ENCODE results near the gene RAB20.

Gene RAB20

DNA sequence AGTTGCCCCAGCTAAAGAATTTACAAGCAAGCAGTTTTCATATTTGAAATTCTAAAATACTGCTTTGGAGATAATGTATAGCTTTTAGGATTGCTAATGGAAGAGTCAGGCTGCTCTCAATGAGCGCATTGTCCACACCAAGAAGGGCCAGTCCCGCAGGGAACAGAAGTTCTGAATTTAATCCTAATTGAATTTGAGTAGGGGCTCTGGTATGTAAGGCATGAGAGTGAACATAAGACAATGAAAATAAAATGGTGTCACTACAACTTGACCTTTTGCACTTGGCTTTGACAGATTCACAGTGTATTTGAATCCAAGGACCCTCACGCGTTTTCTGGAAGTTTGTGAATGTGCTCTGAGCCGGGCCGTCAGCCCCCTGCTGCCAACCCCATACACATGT lies 32.6 kb downstream of the RAB20 start:
- no peak for DNase-seq (ENCODE audit: low spot score)

DNA sequence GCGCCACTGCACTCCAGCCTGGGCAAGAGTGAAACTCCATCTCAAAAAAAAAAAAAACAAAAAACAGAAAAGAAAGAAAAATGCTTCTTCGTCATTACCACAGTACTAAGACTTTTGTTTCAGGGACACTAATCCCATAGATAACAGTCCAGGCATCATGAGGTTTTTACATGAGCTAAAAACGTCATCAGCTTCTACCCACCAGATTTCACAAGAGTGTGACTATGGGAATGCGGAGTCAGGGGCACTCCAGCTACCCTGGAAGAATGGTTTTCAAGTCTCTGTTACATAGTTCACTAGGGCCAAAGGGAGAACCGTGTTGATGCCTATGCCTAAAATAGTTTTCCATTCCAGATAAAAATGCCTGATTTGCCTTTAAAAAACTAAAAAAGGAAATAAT lies 33.2 kb downstream of the RAB20 start:
- no peak for DNase-seq (ENCODE audit: low spot score)

DNA sequence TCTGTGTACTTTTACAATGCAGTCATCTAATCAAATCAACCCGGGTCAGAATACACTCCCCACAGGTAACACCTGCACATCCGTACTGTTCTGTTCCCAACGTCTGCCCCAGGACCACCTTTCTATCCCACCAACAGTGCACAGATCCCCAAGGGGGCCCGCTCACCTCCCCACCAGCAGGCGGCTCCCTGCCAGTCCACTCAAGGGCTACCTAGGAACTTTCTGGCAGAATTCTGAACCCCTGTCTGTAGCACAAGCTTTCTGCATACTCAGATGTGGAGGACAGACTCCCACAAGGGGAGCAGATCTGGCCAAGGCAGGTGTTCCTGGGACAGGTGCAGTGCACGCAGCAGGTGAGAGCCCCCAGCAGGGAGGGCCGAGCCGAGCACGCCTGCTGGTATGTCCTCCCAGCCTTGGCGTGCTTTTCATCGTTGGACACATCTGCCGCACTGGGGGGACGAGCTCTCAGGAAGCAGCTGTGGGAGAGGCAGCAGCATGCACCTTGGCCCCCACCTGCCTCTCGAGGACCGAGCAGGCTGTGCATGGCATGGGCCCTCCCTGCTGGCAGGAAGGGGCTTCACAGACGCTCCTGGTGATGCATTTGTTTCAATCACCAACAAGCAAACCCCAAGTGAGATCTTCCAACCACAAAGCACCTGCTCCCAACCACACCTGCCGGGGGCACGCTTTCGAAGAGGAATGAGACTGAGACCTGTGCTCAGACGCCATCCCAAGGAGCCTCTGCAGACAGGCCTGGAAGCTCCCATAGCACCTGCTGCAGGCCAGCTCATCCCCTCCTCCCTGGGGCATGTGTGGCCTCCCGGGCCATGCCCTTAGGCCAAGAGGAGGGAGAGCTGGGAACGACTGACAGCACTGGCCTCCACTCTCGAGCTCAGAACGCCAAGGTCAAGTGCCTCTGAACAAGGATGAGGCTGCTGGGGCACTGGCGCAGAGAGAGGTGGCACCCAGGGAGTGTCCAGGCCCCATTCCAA lies 35.9 kb downstream of the RAB20 start:
- DNase-seq (ENCODE audit: low spot score), result no peak

DNA sequence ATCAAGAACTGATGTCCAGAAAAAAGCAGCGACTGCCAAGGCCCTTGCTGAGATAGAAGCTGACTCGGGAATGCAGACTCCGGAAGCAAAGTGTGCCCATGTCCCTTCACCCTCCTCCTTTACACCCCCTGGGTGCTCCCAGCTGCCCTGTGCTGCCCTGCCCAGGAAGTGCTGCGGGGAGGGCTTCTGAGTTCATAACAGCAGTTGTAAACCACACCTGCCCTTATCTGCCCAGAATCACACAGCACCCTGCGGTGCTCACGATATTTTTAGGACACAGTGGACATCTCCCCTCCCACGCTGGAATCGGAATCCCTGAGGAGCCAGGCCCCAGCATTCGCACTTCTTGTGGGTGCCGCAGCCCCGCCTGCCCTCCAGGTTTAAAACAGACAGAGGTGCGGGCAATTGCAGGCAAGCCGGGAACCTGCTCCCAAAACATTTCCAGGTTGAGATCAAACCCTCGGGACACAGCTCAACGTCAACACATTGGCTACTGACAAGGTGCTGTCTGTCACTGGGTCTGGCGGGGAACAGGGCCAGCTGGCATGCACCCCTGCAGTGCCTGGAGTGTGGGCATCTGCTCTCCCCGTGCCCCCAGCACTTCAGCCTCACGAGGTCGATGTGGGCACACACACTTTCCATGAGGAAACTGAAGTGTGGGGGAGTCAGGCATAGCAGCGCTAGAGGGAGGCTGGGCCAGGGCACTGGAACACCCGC lies 36.8 kb downstream of the RAB20 start:
- DNase-seq (ENCODE audit: low spot score), result no peak

DNA sequence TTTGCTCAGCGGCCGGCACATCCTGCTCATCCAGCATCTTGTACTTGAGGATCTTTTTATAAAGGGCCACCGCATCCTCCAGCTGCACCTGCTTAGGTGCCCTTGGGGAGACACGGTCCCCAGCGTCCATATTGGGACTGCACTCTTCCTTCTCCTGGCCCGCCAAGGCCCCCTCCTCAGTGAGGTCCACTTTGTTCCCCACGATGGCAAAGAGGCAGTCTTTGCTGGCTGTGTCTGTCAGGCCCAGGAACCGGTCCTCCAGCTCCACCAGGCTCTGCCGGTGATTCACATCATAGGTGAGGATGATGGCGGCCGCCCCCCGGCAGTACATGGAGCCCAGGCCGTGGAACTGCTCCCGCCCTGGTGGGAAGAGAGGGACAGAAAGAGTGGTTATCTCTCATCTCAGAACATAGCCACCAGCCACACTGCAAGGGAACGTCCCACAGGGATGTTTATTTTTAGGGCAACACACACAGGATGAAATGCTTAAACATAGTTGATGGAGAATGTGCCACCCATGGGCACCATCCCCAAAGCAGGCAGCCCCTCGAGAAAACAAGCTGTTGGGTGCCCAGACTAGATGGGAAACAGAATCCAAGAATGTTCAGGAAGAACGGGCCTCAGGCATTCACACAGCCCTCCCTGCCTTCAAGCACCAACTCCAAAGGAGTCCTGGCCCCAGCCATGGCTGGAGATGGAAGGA lies 37.5 kb downstream of the RAB20 start:
- no peak for DNase-seq (ENCODE audit: low spot score)

DNA sequence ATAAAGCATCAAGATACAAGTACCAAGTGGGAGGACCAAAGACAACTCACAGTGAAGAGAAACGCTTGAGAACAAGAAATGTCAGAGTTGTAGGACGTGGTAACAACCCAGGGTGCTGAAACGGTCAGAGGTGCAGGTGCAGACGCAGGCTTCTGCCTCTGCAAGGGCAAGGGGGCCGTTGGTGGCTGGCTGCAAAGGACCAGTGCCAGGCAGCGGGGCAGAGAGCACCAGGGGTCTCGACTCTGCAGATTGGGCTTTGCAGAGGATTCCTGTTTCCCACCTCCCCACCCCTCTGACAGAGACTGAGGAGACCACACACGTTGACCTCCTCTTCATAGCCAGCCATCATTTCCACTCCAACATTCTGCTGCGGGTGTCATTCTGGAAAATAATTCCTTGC lies 38.3 kb downstream of the RAB20 start:
- DNase-seq (ENCODE audit: low spot score), result no peak

DNA sequence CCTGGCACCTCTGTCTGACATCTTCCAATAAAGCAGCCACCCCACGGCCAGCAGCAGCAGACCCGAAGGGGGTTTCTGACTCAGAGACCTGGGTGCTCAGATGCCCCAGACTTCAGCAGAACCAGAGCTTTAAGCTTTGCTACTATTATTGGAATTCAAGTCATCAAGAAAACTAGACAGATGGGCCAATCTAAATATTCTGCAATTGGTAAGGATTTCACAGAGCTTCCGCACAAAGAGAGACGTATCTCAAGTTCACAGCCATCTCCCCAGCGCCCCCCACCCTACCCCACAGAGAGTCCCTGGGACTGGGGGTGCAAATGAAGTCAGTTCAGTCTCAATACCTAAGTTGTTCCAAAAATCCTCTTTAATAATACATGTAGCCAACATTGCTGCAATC lies 38.8 kb downstream of the RAB20 start:
- no peak for DNase-seq (ENCODE audit: low spot score)

DNA sequence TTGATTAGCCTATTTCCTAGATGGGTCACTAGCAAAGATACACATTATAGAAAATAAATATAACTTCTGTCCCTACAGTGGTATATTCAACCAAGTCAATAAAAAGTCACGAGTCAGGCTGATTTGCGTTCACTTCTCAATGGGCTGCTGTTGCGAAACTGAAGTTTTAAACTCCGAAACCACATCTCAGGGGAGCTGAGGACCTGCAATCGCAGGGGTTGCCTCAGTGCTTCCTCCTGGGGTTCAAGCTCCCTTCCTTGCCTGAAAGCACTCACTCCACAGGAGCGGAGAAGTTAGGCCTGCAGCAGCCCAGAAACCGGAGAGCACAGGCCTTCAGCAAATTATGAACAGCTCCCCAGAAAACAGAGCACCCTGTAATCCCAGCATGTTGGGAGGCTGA lies 39.6 kb downstream of the RAB20 start:
- no peak for DNase-seq (ENCODE audit: low spot score)

DNA sequence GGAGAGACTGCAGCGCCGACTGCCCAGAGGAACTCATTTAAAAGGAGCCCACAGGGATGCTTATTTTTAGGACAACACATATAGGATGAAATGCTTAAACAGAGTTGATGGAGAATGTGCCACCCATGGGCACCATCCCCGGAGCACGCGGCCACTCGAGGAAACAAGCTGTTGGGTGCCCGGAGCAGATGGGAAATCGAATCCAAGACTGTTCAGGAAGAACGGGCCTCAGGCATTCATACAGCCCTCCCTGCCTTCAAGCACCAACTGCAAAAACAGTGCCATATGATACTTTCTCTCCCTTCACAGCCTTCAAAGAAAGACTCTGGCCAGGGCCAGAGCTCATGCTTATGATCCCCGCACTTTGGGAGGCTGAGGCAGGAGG lies 40.2 kb downstream of the RAB20 start:
- no peak for DNase-seq (ENCODE audit: low spot score)

DNA sequence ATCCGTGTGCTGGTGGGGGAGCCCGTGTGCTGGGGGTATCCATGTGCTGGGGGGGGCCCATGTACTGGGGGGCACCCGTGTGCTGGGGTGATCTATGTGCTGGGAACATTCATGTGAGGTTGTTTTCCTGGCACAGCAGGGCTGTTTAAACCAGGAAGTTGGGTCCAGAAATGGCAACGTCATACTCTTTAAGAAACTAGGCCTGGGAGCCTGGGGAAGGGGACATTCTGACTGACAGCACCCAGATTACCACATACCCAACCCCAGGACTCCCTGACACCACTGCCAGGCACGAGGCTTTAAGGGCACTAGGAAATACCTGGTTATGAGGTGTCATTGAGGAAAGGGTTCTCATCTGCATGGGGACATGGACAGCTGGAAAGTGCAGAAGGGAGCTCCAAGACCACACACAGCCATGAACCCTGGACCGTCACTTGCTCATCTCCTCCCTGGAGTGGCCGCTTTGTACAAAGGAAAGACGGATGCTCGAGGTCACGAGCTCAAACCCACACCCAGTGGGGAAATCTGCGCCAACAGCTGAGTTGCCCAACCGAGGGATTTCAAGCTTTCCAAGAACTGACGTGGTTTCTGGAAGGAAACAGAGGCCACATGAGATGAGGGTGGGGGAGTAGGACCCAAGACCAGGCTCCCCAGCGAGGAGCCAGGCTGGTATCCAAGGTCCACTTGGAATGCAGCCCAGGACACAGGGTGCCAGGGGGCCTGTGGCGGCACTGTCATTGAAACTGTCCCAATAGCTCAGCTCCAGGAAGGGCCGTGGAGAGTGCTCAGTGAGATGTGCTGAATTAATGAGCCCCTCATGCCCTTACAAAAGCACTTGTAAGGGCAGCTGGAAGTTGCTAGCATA lies 40.9 kb downstream of the RAB20 start:
- DNase-seq (ENCODE audit: low spot score), result no peak

DNA sequence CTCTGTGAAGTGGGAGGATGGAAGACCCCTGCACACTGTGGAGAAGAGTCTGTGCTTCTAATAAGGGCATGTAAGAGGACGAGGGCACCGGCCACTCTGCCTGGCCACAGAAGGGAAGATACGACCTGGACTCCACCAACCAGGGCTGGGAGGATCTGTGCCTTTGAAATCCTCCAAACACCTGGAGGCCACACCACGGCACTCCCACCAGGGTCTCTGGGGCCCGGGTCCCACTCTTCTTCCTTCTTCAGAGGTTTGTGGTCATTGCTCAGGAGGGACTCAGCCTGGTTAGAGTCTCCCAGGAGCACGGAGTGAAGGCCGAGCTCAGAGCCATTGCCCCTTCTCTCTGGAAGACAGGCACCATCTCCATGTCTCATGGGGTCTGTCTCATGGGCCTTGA lies 42.0 kb downstream of the RAB20 start:
- DNase-seq (ENCODE audit: low spot score), result no peak

DNA sequence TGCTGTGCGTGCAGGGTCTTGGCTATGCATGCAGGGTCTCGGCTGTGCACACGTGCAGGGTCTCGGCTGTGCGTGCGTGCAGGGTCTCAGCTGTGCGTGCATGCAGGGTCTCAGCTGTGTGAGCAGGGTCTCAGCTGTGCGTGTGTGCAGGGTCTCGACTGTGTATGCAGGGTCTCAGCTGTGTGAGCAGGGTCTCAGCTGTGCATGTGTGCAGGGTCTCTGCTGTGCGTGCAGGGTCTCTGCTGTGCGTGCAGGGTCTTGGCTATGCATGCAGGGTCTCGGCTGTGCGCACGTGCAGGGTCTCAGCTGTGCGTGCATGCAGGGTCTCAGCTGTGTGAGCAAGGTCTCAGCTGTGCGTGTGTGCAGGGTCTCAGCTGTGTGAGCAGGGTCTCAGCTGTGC lies 42.5 kb downstream of the RAB20 start:
- no peak for DNase-seq (ENCODE audit: low spot score)

DNA sequence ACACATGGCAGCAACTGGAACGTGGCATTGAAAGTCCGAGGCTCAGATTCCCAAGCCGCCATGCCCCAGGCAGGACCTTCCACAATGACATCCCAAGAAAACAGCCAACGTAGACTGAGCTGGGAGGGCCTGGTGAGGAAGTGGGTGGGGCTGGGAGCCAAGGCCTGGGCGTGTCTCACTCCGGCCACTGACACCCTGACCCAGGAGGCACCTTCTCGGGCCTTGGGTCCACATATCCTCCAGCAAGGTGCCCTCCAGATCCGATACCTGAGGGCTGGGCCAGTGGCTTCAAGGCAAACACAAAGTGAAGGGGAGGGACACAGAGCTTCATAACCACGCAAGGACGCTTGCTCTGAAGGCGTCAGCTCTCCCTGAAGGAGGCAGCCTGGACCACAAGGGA lies 43.0 kb downstream of the RAB20 start:
- no peak for DNase-seq (ENCODE audit: low spot score)

DNA sequence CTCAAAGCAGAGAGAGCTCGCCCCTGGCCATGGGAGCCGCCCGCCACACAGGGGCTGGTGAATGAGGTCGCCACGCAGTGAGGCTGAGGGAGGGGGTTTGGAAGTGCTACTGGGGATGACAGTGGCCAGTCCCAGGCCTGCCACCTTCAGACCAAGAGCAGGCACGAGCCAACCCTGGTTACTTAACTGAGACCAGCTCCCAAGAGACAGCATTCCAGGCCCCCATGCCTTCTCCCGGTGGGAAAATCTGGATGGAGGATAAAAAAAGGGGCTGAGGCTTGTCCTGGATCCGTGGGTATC lies 43.3 kb downstream of the RAB20 start:
- DNase-seq (ENCODE audit: low spot score), result no peak

DNA sequence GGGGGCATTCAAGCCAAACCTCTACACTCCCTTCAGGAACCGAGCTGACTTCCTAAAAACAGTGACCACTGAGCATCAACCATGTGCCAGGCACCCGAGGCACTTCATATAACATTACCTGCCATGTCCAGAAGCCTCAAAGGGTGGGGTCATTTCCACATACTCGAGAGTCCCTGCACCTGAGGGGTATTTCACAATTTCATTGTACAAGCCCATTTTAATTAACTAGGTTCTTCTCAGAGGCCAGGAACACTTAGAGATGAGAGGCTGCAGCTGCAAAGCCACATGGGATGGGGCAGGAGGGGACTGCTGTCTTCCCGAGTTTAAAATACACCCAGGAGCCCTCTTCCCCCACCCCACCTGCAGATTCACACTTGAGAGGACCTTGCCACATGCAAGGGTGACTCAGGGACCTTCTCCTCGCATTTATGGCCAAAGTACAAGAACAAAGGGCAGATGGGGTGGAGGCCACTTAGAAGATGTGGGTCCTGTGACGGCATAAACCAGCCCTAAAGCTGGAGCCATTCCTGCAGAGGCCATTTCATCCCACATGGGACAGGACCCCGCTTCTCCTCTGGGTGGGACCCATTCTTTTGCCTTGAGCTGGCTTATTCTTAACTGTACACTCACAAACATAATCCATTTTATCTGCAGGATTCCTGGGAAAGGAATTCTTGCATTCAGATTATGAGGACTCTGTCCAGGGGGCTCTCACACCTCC lies 43.9 kb downstream of the RAB20 start:
- DNase-seq (ENCODE audit: low spot score), result no peak

DNA sequence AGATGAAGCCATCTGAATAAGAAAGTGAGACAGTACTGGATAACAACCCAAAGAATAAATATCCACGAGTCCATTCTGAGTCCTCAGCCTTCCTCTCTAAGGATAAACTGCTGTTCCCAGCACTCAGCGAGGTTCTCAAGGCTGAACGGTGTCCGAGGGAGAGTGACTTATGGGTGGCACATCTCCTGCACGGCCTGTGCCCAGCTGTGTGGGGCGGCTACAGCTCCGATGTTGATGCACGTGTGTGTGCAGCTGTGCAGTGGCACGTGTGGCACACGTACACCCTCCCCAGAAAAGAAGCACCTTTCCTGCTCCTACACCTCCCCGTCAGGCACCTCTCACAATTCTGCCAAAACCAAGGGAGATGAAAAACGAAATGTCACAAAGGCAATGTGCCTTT lies 45.0 kb downstream of the RAB20 start:
- no peak for DNase-seq (ENCODE audit: low spot score)

DNA sequence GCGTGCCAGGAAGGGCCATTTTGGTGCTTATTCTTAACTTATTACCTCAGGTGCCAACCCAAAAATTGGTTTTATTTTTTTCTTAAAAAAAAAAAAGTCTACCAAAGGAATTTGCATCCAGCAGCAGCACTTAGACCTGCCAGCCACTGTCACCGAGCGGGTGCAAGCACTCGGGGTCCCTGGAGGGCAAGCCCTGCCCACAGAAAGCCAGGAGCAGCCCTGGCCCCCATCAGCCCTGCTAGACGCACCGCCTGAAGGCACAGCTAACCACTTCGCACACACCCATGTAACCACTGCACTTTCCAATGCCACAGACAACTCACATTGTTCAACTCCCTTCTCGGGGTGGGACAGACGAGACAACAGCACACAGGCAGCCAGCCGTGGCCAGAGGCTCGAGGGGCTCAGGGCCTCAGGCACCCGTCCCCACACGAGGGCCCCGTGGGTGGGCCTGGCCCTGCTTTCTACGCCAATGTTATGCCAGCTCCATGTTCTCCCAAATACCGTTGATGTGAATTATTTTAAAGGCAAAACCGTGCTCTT lies 49.3 kb downstream of the RAB20 start:
- DNase-seq (ENCODE audit: low spot score), result no peak

DNA sequence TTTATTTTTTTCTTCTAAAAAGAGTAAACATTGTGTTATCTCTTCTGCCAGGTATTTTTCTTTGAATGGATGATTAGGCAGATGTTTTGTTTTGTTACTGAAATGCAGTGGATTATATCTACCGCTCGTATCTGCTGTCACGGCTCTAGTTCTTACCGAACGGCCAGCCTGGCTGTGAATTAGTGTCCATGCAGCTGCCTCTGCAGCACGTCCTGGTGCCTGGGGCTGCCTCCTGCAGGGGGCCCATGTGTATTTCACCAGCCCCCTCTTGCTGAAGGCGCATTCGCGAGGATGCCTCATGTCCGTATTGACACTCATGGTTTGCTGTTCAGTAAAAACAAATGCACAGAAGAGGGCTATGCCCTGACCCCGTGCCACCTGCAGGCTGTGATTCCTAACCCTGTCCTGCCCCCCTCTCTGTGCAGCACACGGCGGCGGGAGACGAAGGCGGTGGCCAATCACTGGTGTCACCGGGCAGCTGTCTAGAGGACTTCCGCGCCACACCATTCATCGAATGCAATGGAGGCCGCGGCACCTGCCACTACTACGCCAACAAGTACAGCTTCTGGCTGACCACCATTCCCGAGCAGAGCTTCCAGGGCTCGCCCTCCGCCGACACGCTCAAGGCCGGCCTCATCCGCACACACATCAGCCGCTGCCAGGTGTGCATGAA lies 49.9 kb downstream of the RAB20 start:
- no peak for DNase-seq (ENCODE audit: low spot score)

DNA sequence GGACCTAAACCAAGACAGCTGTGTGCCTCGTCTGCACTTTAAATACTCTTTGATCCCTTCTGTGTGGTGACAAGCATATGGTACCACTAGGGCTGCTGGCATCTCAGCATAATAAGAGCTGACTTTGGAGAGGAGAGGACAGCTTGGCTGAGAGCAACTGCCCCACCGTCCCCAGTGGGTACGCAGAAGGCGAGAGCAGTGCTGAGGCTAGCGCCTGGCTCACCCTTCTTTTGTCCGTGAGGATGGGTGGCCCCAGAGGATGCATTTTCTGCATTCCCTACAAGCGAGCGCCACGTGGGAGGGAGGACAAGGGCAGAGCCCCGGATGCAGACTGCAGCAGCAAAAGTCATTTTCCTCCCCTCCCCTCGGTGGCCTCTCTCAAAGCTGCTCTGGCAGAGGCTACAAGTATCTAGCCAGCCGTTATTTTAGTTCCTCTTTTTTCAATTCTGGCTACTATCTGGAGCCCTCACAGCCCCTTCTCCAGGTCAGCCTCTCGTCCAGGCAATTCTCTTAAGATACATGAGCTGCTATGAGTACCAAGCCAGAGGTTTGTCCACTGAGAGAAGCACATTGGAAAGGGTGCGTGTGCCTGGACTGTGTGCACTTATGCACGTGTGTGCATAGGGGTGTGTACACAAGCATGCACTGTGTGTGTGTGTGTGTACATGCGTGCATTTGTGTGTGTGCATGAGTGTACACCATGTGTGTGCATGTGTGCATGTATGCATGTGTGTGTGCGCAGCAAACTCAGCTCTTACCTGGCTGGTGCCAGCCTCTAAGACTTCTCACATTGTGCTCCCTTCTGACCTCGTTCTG lies 51.3 kb downstream of the RAB20 start:
- DNase-seq (ENCODE audit: low spot score), result no peak

DNA sequence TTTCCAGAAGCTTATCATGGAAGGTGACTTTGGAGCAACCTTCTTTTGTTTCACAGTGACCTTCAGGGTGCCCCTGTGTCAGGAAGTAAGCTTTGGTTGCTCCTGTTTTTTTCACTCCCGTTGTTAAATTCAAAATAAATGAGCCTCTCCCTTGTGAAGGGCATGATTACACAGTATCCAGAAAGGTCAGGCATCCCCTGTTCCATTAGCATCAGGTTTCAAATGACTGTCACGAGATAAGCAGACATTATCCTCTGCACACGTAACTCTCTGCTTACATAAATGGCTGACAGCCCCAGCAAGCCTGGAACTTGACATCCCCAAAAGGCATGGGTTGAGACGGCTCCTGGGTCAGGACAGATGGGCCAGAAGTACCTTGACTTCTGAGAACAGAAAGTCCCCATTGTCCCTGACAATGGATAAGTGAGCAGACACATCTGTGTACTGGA lies 52.0 kb downstream of the RAB20 start:
- no peak for DNase-seq (ENCODE audit: low spot score)
